CD4-positive, alpha-beta T cell treated with Interleukin-4 for 1 hour (primary cell): ENCODE data around the gene CHST2.

Experiments used
- DNase-seq, 2 donors: peaks; one replicate each; pipeline ENCODE4 v3.0.0-alpha.2; 2020 to 2022

CHST2 gene

GRCh38 chr3:143170676-143171075 lies 51.1 kb downstream of the CHST2 start:
- peak in 1 of 2 donors; percentile 28 for DNase-seq

GRCh38 chr3:143171141-143171980 lies 51.8 kb downstream of the CHST2 start:
- DNase-seq: peak in 1 of 2 donors; percentile 46

GRCh38 chr3:143172062-143172794 lies 52.7 kb downstream of the CHST2 start:
- DNase-seq: no peak

GRCh38 chr3:143172795-143173145 lies 53.2 kb downstream of the CHST2 start:
- no peak for DNase-seq

- no peak for DNase-seq
These were observed 53.7 kb downstream of the CHST2 start for GRCh38 chr3:143173242-143173641.
